ENCODE data around the gene TEX26. TPM values are rescaled to one million over a fixed set of nuclear protein-coding genes. Genes with fewer than 3 reads are reported as not detected.

TEX26 gene
- total RNA-seq, 2 experiments from 2014 or later, result not detected

DNA sequence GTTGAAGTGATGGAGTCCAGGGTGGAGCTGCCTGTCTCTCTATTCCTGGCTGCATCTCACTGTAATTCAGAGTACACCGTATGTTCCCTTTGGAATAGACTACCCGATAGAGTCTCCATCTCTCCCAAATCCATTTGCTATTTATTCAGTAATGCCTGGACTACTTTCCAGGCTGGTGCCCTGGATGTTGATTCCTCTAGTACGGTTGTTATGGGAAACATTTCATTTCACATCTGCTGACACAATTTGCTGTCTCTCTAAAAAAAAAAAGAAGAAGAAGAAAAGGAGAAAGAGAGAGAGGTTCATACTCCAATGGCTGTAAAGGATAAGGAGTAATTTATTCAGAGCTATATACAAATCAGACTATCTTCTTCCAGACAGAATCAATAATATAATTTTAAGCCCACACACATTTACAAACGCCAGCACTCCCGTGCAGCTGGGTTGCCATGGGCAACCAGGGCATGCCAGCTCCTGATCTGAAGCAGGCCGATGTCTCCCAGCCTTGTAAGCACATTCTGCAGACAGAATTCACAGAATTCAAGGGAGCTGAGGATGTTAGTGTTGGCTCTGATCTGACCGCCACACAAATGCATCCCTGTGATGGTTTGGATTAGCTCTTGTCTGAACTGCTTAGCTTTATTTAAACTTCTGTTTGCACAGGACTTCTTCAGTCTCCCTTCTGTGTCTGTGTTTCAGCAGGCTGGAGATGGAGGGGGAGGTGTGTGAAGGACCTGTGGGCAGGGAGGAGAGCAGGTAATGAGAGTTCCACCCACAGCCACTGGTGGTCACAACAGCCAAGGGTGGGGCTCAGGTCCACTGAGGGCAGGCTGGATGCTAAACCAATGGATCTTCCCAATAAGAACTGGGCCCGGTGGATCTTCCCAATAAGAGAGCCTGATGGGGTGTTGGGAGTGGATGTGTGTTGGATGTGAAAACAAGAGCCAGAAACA, 66.0 kb downstream of the TEX26 start:
- no peaks in the 10 kb centered on the region for H3K36me3 Mint-ChIP-seq
- no peak overlapping the region for H3K27ac Mint-ChIP-seq
- DNase-seq (no peak), ATAC-seq (no peak)
- no peaks in the 10 kb centered on the region for H3K4me1 Mint-ChIP-seq
- no peak overlapping the region for H3K4me3 Mint-ChIP-seq
- H3K27me3 Mint-ChIP-seq, result peaks cover 36% of the 10 kb centered on the region
- no peaks in the 10 kb centered on the region for H3K9me3 Mint-ChIP-seq (ENCODE audit: low read depth)
- CTCF ChIA-PET, result interaction anchor here (1.1 kb wide), 1 partner anchor 17 kb away, joined by 3 read pairs; no protein-coding TSS in a partner anchor

DNA sequence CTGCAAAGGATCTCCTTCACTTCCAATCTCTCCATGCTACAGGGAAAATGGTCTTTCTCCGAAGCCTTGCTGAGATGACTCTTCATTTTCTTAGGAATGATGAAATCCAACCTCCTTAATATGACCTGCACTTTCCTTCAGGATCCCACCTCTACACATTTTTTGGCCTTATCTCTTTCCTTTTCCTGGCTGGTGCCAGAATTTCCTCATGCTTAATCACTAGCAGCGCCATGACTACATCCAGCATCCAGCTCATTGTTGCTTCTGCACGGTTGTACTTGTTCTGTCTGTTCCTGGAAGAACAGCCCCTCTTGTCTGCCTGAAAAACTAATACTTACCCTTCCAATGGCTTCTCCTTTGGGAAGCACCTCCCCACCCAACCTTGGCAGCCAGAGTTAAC, 68.4 kb downstream of the TEX26 start:
- no peak for DNase-seq
- Mint-ChIP-seq H3K36me3 (no peaks in the 10 kb centered on the region), H3K4me3 (no peak overlapping the region), H3K27ac (no peak overlapping the region), H3K27me3 (peaks cover 33% of the 10 kb centered on the region), H3K4me1 (no peaks in the 10 kb centered on the region), H3K9me3 (ENCODE audit: low read depth) (no peaks in the 10 kb centered on the region)
- ATAC-seq, result no peak
- CTCF ChIA-PET, result no interaction called here

DNA sequence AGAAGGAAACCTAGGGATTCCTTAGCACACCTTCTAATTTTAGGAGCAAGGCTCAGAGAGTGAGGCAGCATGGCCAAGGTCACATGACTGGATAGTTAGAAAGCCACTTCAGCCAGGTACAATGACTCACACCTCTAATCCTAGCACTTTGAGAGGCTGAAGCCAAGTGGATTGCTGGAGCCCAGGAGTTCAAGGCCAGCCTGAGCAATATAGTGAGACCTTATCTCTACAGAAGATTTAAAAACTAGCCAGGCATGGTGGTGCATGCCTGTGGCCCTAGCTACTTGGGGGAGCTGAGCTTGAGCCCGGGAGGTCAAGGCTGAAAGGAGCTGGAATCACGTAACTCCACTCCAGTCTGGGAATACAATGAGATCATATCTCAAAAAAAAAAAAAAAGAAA, 69.2 kb downstream of the TEX26 start:
- H3K4me3 Mint-ChIP-seq, result no peak overlapping the region
- ATAC-seq (no peak), DNase-seq (no peak)
- H3K9me3 Mint-ChIP-seq (ENCODE audit: low read depth), result no peaks in the 10 kb centered on the region
- H3K36me3 Mint-ChIP-seq, result no peaks in the 10 kb centered on the region
- CTCF ChIA-PET, result interaction anchor here (0.7 kb wide), 1 partner anchor 156 kb away, joined by 3 read pairs; no protein-coding TSS in a partner anchor
- H3K4me1 Mint-ChIP-seq, result no peaks in the 10 kb centered on the region
- peaks cover 37% of the 10 kb centered on the region for H3K27me3 Mint-ChIP-seq
- no peak overlapping the region for H3K27ac Mint-ChIP-seq

DNA sequence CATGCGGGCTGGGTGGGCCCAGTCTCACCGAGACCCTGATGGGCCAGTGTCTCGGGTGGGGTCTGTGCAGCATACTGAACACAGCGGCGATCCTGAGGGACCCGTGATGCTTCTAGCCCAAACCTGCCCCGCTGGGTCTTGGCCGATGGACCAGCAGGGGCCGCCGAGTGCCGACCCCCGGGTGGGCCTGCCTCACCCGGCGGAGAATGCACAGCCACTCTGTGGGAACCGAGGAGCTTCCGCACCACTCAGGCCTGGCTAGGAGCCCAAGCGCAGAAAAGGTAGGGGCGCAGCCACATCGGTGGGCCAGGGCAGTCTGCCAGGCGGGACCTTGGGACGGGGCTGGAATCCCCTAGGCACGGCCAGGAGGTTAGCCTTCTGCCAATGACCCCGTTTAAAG, 72.6 kb downstream of the TEX26 start:
- ATAC-seq, result no peak

DNA sequence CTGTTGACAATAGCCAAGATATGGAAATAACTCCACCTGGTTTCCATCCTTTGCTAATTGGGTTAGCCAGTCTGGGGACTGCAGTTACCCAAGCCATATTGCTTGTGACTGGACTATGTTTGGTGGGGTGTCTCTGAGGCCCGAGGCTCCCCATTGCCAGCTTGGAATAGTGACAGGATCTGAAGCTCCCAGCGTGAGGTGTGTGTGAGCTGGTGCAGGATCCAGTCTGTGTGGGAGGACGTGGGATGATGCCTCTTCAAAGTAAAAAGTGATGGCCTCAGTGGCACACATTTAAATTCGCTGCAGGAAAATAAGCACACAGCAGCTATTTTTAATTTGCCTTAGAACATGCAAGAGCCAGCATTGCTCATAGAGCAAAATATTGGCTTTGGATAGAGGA, 75.0 kb downstream of the TEX26 start:
- ATAC-seq (no peak), DNase-seq (no peak)
- Mint-ChIP-seq H3K4me1 (peaks cover 7% of the 10 kb centered on the region), H3K27me3 (peaks cover 55% of the 10 kb centered on the region), H3K4me3 (no peak overlapping the region), H3K9me3 (ENCODE audit: low read depth) (no peaks in the 10 kb centered on the region), H3K36me3 (no peaks in the 10 kb centered on the region), H3K27ac (no peak overlapping the region)
- CTCF ChIA-PET, result no interaction called here

More for the DNA sequence above, 72.6 kb downstream of the TEX26 start:
- Mint-ChIP-seq H3K9me3 (ENCODE audit: low read depth) (no peaks in the 10 kb centered on the region), H3K36me3 (no peaks in the 10 kb centered on the region), H3K4me3 (no peak overlapping the region), H3K27me3 (peaks cover 53% of the 10 kb centered on the region), H3K27ac (no peak overlapping the region), H3K4me1 (peaks cover 3% of the 10 kb centered on the region)
- no peak for DNase-seq
- CTCF ChIA-PET, result no interaction called here

DNA sequence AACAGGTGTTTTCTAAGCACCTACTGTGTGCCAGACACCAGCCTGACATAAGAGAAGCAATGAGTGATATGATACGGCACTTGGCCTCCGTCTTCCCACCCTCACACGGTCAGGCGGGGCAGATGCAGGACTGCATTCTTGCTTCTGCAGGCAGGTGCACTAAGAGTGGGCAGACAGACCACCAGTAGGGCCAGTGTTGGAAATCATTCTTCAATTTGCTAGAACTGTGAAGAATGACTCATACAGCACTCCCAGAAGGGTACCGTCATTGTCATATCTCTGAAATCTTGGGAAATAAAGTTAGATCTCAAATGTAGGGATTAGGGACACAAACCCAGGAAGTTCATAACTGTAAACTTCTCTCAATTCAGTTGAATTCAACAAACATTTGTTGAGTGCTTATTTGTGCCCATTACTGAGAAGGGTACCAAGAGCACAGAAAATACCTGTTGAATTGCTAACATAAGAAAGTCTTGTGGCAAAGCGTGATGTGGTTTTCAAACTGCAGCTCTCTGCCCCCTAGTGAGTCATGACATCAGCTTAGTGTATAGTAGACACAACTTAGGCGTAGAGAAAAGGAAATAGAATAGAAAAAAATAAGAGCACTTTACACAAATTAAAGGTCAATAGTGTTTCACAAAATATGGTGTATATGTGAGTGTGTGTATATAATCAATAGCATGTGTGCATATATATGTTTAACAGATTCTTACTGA, 76.1 kb downstream of the TEX26 start:
- DNase-seq (no peak), ATAC-seq (no peak)
- peaks cover 52% of the 10 kb centered on the region for H3K27me3 Mint-ChIP-seq
- H3K4me3 Mint-ChIP-seq, result no peak overlapping the region
- H3K4me1 Mint-ChIP-seq, result peaks cover 11% of the 10 kb centered on the region
- no peak overlapping the region for H3K27ac Mint-ChIP-seq
- H3K36me3 Mint-ChIP-seq, result no peaks in the 10 kb centered on the region
- CTCF ChIA-PET, result interaction anchor here (0.6 kb wide), 1 partner anchor 36 kb away, joined by 3 read pairs; no protein-coding TSS in a partner anchor
- H3K9me3 Mint-ChIP-seq (ENCODE audit: low read depth), result no peaks in the 10 kb centered on the region

DNA sequence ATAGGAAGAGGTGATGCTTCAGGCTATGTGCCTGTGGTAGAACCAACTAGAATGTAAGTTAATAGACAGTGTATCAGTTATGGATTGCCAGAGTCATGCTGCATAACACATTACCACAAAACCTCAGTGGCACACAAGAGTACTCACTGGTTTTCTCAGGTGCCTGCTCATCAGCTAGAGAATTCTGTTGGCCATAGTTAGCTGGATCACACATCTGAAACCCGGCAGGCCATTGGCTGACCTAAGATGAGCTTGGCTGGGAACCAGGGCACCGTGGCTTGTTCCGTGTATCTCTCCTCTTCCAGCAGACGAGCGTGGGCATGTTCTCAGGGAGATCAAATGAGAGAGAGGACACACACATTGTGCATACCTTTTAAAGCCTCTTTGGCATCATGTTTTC, 76.7 kb downstream of the TEX26 start:
- DNase-seq (no peak), ATAC-seq (no peak)
- Mint-ChIP-seq H3K9me3 (ENCODE audit: low read depth) (no peaks in the 10 kb centered on the region), H3K36me3 (no peaks in the 10 kb centered on the region), H3K4me3 (no peak overlapping the region), H3K4me1 (peaks cover 11% of the 10 kb centered on the region), H3K27me3 (peaks cover 57% of the 10 kb centered on the region), H3K27ac (no peak overlapping the region)
- CTCF ChIA-PET, result no interaction called here

DNA sequence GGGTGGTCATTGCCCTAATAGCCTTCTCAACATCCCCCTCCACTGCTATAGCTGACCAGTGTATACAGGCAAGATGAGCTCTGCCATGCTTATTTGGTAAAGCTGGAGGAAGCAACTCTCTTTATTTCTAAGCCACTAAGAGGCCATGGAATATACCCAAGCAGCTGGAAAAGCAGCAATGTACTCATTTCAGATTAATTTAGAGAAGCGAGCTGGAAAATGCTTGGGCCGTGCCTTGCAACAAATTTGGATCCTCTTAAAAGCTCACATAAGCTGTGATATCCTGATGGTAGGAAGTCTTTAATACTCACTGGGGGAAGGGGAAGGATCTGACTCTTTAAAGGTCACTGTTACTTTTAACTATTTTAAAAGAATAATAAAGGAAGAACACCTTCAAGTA, 77.8 kb downstream of the TEX26 start:
- DNase-seq (no peak), ATAC-seq (no peak)
- peaks cover 61% of the 10 kb centered on the region for H3K27me3 Mint-ChIP-seq

DNA sequence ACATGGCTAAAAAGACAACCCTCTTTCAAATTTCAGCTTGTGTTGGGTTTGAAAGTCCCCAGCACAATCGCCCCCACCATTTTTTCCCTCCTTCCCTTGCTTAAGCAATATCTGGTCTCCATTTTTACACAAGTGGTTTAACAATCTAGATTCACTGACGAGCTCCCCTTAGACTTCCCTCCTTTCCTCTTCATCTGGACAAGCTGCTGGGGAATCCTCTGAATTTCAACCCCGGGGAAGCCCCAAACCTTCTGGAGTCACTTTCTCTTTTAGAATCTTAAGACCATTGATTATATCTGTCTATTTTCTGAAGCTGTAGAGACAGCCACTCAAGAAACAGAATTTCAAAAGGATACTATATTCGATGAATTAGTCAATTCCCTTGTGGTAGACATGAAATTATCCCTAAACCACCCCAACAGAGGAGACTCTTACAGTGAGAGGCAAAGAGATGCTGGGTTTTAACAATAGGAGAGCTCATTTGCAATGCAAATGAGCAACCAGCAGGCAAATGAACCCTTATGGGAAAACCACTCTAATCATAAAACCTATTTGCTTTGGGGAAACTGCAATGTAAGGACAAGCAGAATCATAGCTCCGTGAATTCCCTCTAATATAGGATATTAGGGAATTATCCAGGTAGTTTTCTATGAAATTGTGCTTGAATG, 78.9 kb downstream of the TEX26 start:
- Mint-ChIP-seq H3K27me3 (peaks cover 57% of the 10 kb centered on the region), H3K4me1 (peaks cover 11% of the 10 kb centered on the region), H3K9me3 (ENCODE audit: low read depth) (no peaks in the 10 kb centered on the region), H3K4me3 (no peak overlapping the region), H3K27ac (no peak overlapping the region), H3K36me3 (no peaks in the 10 kb centered on the region)
- ATAC-seq (no peak), DNase-seq (no peak)
- CTCF ChIA-PET, result interaction anchor here (2.3 kb wide), 1 partner anchor 33 kb away, joined by 7 read pairs; no protein-coding TSS in a partner anchor

More for the DNA sequence above, 77.8 kb downstream of the TEX26 start:
- Mint-ChIP-seq H3K36me3 (no peaks in the 10 kb centered on the region), H3K9me3 (ENCODE audit: low read depth) (no peaks in the 10 kb centered on the region), H3K4me3 (no peak overlapping the region), H3K4me1 (peaks cover 11% of the 10 kb centered on the region), H3K27ac (no peak overlapping the region)
- CTCF ChIA-PET, result interaction anchor here (2.3 kb wide), 1 partner anchor 31 kb away, joined by 7 read pairs; no protein-coding TSS in a partner anchor

DNA sequence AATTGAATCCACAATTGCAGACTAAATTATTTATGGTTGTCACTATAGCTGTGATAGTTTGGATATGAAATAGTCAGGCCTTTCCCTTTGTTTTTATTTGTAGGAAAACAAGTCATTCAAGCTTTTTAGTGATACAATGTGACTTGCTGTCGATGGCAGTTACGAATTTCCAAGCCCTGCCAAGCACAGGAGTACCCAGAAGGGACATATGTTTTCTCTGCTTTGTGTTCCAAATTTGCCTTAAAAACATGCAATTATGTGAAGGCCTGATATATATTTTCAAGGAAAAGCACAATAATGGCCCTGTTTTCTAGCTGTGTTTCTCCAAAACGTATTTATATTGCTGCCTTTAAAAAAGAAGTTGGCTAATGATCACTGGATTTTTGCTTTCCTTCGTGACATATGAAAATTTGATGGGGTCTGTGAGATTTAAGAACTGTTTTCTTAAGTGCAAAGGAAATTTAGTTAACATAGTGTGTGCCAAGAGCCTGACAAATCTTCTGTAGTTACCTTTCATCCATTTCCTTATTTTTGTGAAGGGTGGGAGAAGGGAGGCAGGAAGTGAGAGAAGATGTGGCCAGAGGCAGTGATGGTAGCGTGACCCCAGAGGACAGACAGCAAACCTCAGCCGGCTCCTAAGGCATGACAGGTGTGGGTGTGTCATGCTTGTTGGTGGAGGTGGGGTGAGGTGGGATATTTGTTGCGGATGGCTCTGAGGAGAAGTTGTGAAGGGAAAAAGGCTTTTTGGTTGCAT, 79.6 kb downstream of the TEX26 start:
- peaks cover 11% of the 10 kb centered on the region for H3K4me1 Mint-ChIP-seq
- H3K36me3 Mint-ChIP-seq, result no peaks in the 10 kb centered on the region
- no peak overlapping the region for H3K4me3 Mint-ChIP-seq
- ATAC-seq (no peak), DNase-seq (no peak)
- CTCF ChIA-PET, result interaction anchor here (2.3 kb wide), 1 partner anchor 33 kb away, joined by 7 read pairs; no protein-coding TSS in a partner anchor
- H3K27ac Mint-ChIP-seq, result no peak overlapping the region
- H3K27me3 Mint-ChIP-seq, result peaks cover 58% of the 10 kb centered on the region
- H3K9me3 Mint-ChIP-seq (ENCODE audit: low read depth), result no peaks in the 10 kb centered on the region

DNA sequence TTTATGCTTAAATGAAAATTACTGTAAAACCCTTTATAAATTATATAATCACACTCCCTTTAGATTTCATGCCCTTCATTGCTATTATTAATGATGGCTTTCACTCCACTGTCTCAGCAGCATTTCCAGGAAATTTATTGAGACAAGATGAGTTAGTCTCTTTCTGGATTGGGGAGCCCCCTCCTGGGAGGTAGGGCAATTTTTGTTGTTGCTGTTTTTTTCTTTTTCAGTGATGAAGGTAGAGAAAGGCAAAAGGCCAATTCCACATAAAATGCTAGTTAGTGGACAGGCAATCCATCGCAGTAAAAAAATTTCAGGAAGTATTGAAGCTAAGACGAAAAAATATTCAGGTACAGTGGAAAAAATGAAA, 80.2 kb downstream of the TEX26 start:
- Mint-ChIP-seq H3K9me3 (ENCODE audit: low read depth) (no peaks in the 10 kb centered on the region), H3K4me3 (no peak overlapping the region), H3K27me3 (peaks cover 57% of the 10 kb centered on the region), H3K27ac (no peak overlapping the region), H3K36me3 (no peaks in the 10 kb centered on the region), H3K4me1 (peaks cover 11% of the 10 kb centered on the region)
- CTCF ChIA-PET, result interaction anchor here (2.3 kb wide), 1 partner anchor 34 kb away, joined by 7 read pairs; no protein-coding TSS in a partner anchor
- DNase-seq (no peak), ATAC-seq (no peak)

DNA sequence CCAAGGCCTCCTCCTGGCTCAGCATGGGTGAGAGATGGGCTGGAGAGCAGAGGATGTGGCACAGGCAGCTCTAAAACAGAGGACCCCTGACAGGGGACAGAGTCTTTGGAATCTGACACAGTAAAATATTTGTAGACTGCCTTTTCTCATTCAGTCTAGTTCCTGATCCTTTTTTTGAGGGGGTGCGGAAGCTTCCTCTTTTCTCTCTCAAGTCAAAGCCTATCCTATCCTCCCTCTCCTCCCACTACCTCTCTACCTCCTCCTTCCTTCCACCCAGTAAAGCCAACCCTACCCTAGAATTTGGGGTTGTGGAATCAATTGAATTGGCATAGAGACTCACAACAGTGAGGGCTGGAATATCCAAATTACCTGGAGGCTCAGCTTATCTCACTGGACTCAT, 82.0 kb downstream of the TEX26 start:
- ATAC-seq (no peak), DNase-seq (no peak)
- Mint-ChIP-seq H3K4me3 (no peak overlapping the region), H3K36me3 (no peaks in the 10 kb centered on the region), H3K27ac (no peak overlapping the region), H3K27me3 (peaks cover 56% of the 10 kb centered on the region), H3K4me1 (peaks cover 7% of the 10 kb centered on the region), H3K9me3 (ENCODE audit: low read depth) (no peaks in the 10 kb centered on the region)
- CTCF ChIA-PET, result no interaction called here
